Panc1 (cell line): ENCODE results near the gene KIAA2012. TPM values are rescaled to one million over a fixed set of nuclear protein-coding genes. Genes with fewer than 3 reads are reported as not detected.

Experiments
- ATAC-seq: fragments of 200-7000 bp; cut with Tn5 transposase; 2 replicates; pipeline ENCODE4 v1.9.1; 2020; ENCODE audit warnings: mild to moderate bottlenecking, moderate library complexity
- BruUV-seq: library from RNA; stranded (reverse); fragments of 400-500 nt; replicated peaks from 2 replicates; lab custom pipeline; 2021; lab: Mats Ljungman, UMichigan
- CTCF ChIA-PET: fragments of 300-600 bp; sonication (Branson Sonifier 250); formaldehyde crosslinking; loops from one replicate; lab custom pipeline; 2022; ENCODE audit warnings: antibody characterized with exemption; lab: Charles Lee
- POLR2A ChIA-PET: fragments of 300-600 bp; sonication (Branson Sonifier 250); formaldehyde crosslinking; loops from one replicate; lab custom pipeline; 2022; ENCODE audit warnings: antibody characterized with exemption; lab: Charles Lee
- DNase-seq: peaks from one replicate; pipeline ENCODE4 v3.0.0-alpha.2; 2010; ENCODE audit warnings: low read depth, low spot score
- H3K27ac ChIP-seq: 2 replicates; pipeline ENCODE4 v1.5.1; 2011; ENCODE audit warnings: mild to moderate bottlenecking, low read length, inconsistent platforms
- H3K27me3 ChIP-seq: fragments of 200-500 bp; sonication (Bioruptor generic); 2 replicates; pipeline ENCODE4 v1.6.0; 2014; ENCODE audit warnings: low read length, inconsistent platforms; ENCODE audit not compliant: control insufficient read depth, insufficient read depth
- H3K36me3 ChIP-seq: fragments of 200-500 bp; sonication (Bioruptor generic); 2 replicates; pipeline ENCODE4 v1.5.1; 2014; ENCODE audit warnings: inconsistent platforms, mild to moderate bottlenecking, low read length, moderate library complexity; ENCODE audit not compliant: control insufficient read depth, insufficient read depth
- H3K4me1 ChIP-seq: 2 replicates; pipeline ENCODE4 v1.5.1; 2011; ENCODE audit warnings: inconsistent platforms, mild to moderate bottlenecking, low read length, moderate library complexity; ENCODE audit not compliant: control insufficient read depth, insufficient read depth
- H3K4me3 ChIP-seq, 2 experiments: 2 replicates each; pipeline ENCODE4 v1.5.1; 2011 to 2012; ENCODE audit warnings: low read depth in 2 of 2, low read length in 2 of 2, mild to moderate bottlenecking in 2 of 2, inconsistent platforms in 1 of 2, moderate library complexity in 1 of 2
- H3K9me3 ChIP-seq: fragments of 200-500 bp; sonication (Bioruptor generic); 2 replicates; pipeline ENCODE4 v1.5.1; 2014; ENCODE audit warnings: low read depth, mild to moderate bottlenecking, inconsistent platforms, low read length, moderate library complexity; ENCODE audit not compliant: control insufficient read depth, insufficient read depth
- CTCF ChIP-seq: fragments of 450-650 bp; IDR thresholded peaks from 2 replicates; pipeline ENCODE4 v1.5.1; 2017; ENCODE audit warnings: mild to moderate bottlenecking
- POLR2AphosphoS5 ChIP-seq: IDR thresholded peaks from 2 replicates; pipeline ENCODE4 v1.6.1; 2012; ENCODE audit warnings: mild to moderate bottlenecking, low read depth, low read length, moderate library complexity
- REST ChIP-seq, 2 experiments: IDR thresholded peaks; 2 replicates each; pipeline ENCODE4 v1.6.1; 2011 to 2012; ENCODE audit warnings: low read depth in 2 of 2, control low read depth in 1 of 2, low read length in 1 of 2, mild to moderate bottlenecking in 1 of 2, moderate library complexity in 1 of 2; ENCODE audit not compliant: insufficient read depth in 1 of 2
- SIN3A ChIP-seq: IDR thresholded peaks from 2 replicates; pipeline ENCODE4 v1.6.1; 2012; ENCODE audit warnings: low read depth, mild to moderate bottlenecking, low read length, moderate library complexity, borderline replicate concordance; ENCODE audit not compliant: insufficient read depth
- TCF7L2 ChIP-seq: IDR thresholded peaks from 2 replicates; pipeline ENCODE4 v1.6.1; 2011; ENCODE audit warnings: mild to moderate bottlenecking, low read depth, low read length, inconsistent platforms
- in situ Hi-C: cut with HindIII; loops from 2 replicates; pipeline ENCODE4 v1.10.0; 2016; ENCODE audit warnings: low sequenced_read_pairs, low pct_unique_long_range_greater_than_20kb
- intact Hi-C: fragments of 100-400 bp; cut with micrococcal nuclease; formaldehyde crosslinking; loops from one replicate; pipeline ENCODE4 v1.10.0; 2022; ENCODE audit not compliant: unreplicated experiment
- total RNA-seq: library from RNA; stranded (reverse); gene quantifications from one replicate; pipeline ENCODE4 v1.2.1, GENCODE V29; 2021; ENCODE audit not compliant: unreplicated experiment

KIAA2012 gene
- total RNA-seq, 1 experiment from 2014 or later: not detected

GRCh38 chr2:202196727-202197126, 123.7 kb downstream of the KIAA2012 start:
- POLR2A ChIA-PET: interaction anchor here (0.6 kb wide), 1 partner anchor 516 kb away, joined by 6 read pairs; no protein-coding TSS in a partner anchor
- BruUV-seq: no TSS peak
- ATAC-seq: no peak
- no peaks in the 10 kb centered on the region for H3K27me3 ChIP-seq
- H3K9me3 ChIP-seq: no peaks in the 10 kb centered on the region
- in situ Hi-C loops: no loop called here
- no peak overlapping the region for H3K4me3 ChIP-seq
- no peaks in the 10 kb centered on the region for H3K4me1 ChIP-seq
- DNase-seq: no peak
- H3K27ac ChIP-seq: no peak overlapping the region
- CTCF ChIA-PET: no interaction called here
- no peak for TF ChIP-seq SIN3A
- no peak for TF ChIP-seq POLR2AphosphoS5
- no peak for TF ChIP-seq REST (IDR thresholded peaks at IDR 0.05; ENCODE audit: insufficient read depth in 1 of 2, low read depth in 2 of 2, low read length in 1 of 2)
- no peak for TF ChIP-seq TCF7L2
- TF ChIP-seq CTCF: no peak
- H3K36me3 ChIP-seq: no peaks in the 10 kb centered on the region
- intact Hi-C loops: no loop called here

DNA sequence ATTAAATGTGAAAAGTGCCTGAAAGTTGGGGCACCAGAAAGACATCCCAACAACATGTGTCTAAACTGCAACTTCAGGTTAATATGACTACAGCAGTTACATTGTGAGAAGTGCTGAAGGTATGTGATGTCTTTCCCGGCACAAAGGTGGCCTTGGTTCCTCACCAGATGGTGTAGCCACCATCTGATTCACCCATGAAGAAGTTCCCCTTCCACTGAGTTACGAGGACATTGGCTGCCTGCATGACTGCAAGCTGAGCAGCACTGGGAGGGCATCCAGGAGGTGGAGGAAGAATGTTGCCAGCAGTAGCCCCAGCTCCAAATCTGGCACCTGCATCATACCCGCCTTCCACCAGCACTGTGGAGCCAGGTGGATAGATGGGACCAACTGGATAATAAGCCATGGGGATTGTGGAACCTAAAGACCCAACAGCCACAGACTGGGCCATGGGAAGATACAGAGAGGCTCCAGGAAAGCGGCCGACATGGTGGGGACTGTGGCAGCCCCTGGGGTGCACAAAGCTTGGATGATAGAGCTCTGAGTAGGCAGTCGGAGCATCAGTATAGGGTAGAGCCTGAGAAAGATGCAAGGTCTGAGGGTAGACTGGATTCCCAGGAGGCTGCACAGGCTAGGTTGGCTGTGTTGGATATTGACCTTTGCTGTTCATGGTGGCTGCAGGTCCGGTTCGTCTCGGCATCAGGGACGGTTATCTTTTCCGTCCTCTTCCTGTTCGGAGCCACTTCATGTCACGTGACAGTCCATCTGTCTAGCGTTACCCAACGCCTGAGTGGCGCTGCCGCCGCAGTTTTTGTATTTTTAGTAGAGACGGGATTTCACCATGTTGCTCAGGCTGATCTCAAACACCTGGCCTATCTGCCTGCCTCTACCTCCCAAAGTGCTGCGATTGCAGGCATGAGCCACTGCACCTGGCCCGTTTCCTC, 128.4 kb downstream of the KIAA2012 start:
- in situ Hi-C loops: no loop called here

More for the DNA sequence above, 128.4 kb downstream of the KIAA2012 start:
- Histone ChIP-seq H3K4me3 (no peak overlapping the region), H3K36me3 (peaks cover 3% of the 10 kb centered on the region; the same call in 1 of the 2 replicates), H3K27me3 (no peaks in the 10 kb centered on the region), H3K27ac (no peak overlapping the region), H3K9me3 (no peaks in the 10 kb centered on the region), H3K4me1 (no peaks in the 10 kb centered on the region)
- TF ChIP-seq CTCF (no peak), SIN3A (no peak), POLR2AphosphoS5 (no peak), TCF7L2 (no peak), REST (IDR thresholded peaks at IDR 0.05; ENCODE audit: insufficient read depth in 1 of 2, low read depth in 2 of 2, low read length in 1 of 2) (no peak)
- ATAC-seq: peak; percentile 51; the same call in 1 of the 2 replicates
- intact Hi-C loops: no loop called here
- no peak for DNase-seq
- POLR2A ChIA-PET: interaction anchor here (0.5 kb wide), 1 partner anchor 275 kb away, joined by 4 read pairs; no protein-coding TSS in a partner anchor
- BruUV-seq: no TSS peak
- CTCF ChIA-PET: no interaction called here
